ENCODE results near the gene PPP1R8.

- TF ChIP-seq CTCF (optimal IDR thresholded peaks at IDR 0.05 in 1 of 3, IDR thresholded peaks at IDR 0.05 in 1 of 3, conservative IDR thresholded peaks at IDR 0.05 in 1 of 3; ENCODE audit: extremely low read depth in 1 of 3, insufficient read depth in 2 of 3, low read length in 3 of 3) (peak; percentile 96 to 100 (median 98)), EZH2 (IDR thresholded peaks at IDR 0.05; ENCODE audit: low read length) (no peak)
These were observed 27.7 kb downstream of the PPP1R8 start for GRCh38 chr1:27858072-27858948.
